ENCODE measurements around the gene SKOR2. TPM values are rescaled to one million over a fixed set of nuclear protein-coding genes. Genes with fewer than 3 reads are reported as not detected.

The SKOR2 gene
- total and polyA plus RNA-seq, 9 of the 15 experiments (the other 6 are each of a cell fraction or from before 2014, with no cell fraction given), result not detected

DNA sequence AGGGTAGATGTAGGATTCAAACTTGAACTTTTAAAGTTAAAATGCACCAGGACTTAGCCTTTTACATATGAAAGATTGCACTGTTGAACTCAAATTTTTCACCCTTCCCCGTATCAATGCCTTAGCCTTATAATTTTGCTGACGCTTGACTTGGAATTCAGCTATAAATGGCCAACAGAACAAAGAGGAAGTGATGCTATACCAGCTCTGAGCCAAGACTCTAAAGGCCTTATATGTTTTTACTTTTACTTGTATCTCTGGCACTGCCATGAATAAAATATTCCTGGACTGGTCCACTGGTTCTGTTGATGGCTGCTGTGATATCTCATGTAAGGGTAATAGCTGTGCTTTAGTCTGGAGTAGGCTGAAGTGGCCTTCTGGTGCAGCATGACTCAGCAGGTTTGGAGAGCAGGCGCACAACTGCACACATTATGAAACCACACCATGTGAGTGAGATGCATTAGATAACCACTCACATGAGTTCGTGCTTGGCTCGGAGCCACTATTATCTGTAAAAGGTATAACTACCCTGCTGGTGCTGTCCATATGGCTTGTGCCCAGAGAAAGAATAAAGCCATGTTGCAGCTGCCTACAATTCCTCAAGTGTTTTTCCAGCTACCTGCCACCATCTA, 66.9 kb downstream of the SKOR2 start (continued):
- TF ChIP-seq, protein P1, sequence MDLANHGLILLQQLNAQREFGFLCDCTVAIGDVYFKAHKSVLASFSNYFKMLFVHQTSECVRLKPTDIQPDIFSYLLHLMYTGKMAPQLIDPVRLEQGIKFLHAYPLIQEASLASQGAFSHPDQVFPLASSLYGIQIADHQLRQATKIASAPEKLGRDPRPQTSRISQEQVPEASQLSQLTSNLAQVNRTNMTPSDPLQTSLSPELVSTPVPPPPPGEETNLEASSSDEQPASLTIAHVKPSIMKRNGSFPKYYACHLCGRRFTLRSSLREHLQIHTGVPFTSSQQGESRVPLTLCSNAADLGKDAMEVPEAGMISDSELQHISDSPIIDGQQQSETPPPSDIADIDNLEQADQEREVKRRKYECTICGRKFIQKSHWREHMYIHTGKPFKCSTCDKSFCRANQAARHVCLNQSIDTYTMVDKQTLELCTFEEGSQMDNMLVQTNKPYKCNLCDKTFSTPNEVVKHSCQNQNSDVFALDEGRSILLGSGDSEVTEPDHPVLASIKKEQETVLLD (IDR thresholded peaks at IDR 0.05), result no peak
- TF ChIP-seq MEF2D (tag; conservative IDR thresholded peaks at IDR 0.05; ENCODE audit: low read depth) (no peak), ZNF232 (CRISPR knock-in tag; IDR thresholded peaks at IDR 0.05) (no peak), HDAC1 (IDR thresholded peaks at IDR 0.05) (no peak), OTX1 (CRISPR knock-in tag; IDR thresholded peaks at IDR 0.05) (no peak), ZNF3 (CRISPR knock-in tag; IDR thresholded peaks at IDR 0.05) (no peak), HDAC2 (IDR thresholded peaks at IDR 0.05) (no peak)
- TF ChIP-seq, protein P2, sequence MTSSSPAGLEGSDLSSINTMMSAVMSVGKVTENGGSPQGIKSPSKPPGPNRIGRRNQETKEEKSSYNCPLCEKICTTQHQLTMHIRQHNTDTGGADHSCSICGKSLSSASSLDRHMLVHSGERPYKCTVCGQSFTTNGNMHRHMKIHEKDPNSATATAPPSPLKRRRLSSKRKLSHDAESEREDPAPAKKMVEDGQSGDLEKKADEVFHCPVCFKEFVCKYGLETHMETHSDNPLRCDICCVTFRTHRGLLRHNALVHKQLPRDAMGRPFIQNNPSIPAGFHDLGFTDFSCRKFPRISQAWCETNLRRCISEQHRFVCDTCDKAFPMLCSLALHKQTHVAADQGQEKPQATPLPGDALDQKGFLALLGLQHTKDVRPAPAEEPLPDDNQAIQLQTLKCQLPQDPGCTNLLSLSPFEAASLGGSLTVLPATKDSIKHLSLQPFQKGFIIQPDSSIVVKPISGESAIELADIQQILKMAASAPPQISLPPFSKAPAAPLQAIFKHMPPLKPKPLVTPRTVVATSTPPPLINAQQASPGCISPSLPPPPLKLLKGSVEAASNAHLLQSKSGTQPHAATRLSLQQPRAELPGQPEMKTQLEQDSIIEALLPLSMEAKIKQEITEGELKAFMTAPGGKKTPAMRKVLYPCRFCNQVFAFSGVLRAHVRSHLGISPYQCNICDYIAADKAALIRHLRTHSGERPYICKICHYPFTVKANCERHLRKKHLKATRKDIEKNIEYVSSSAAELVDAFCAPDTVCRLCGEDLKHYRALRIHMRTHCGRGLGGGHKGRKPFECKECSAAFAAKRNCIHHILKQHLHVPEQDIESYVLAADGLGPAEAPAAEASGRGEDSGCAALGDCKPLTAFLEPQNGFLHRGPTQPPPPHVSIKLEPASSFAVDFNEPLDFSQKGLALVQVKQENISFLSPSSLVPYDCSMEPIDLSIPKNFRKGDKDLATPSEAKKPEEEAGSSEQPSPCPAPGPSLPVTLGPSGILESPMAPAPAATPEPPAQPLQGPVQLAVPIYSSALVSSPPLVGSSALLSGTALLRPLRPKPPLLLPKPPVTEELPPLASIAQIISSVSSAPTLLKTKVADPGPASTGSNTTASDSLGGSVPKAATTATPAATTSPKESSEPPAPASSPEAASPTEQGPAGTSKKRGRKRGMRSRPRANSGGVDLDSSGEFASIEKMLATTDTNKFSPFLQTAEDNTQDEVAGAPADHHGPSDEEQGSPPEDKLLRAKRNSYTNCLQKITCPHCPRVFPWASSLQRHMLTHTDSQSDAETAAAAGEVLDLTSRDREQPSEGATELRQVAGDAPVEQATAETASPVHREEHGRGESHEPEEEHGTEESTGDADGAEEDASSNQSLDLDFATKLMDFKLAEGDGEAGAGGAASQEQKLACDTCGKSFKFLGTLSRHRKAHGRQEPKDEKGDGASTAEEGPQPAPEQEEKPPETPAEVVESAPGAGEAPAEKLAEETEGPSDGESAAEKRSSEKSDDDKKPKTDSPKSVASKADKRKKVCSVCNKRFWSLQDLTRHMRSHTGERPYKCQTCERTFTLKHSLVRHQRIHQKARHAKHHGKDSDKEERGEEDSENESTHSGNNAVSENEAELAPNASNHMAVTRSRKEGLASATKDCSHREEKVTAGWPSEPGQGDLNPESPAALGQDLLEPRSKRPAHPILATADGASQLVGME (CRISPR knock-in tag; IDR thresholded peaks at IDR 0.05), result no peak
- TF ChIP-seq, protein P3, sequence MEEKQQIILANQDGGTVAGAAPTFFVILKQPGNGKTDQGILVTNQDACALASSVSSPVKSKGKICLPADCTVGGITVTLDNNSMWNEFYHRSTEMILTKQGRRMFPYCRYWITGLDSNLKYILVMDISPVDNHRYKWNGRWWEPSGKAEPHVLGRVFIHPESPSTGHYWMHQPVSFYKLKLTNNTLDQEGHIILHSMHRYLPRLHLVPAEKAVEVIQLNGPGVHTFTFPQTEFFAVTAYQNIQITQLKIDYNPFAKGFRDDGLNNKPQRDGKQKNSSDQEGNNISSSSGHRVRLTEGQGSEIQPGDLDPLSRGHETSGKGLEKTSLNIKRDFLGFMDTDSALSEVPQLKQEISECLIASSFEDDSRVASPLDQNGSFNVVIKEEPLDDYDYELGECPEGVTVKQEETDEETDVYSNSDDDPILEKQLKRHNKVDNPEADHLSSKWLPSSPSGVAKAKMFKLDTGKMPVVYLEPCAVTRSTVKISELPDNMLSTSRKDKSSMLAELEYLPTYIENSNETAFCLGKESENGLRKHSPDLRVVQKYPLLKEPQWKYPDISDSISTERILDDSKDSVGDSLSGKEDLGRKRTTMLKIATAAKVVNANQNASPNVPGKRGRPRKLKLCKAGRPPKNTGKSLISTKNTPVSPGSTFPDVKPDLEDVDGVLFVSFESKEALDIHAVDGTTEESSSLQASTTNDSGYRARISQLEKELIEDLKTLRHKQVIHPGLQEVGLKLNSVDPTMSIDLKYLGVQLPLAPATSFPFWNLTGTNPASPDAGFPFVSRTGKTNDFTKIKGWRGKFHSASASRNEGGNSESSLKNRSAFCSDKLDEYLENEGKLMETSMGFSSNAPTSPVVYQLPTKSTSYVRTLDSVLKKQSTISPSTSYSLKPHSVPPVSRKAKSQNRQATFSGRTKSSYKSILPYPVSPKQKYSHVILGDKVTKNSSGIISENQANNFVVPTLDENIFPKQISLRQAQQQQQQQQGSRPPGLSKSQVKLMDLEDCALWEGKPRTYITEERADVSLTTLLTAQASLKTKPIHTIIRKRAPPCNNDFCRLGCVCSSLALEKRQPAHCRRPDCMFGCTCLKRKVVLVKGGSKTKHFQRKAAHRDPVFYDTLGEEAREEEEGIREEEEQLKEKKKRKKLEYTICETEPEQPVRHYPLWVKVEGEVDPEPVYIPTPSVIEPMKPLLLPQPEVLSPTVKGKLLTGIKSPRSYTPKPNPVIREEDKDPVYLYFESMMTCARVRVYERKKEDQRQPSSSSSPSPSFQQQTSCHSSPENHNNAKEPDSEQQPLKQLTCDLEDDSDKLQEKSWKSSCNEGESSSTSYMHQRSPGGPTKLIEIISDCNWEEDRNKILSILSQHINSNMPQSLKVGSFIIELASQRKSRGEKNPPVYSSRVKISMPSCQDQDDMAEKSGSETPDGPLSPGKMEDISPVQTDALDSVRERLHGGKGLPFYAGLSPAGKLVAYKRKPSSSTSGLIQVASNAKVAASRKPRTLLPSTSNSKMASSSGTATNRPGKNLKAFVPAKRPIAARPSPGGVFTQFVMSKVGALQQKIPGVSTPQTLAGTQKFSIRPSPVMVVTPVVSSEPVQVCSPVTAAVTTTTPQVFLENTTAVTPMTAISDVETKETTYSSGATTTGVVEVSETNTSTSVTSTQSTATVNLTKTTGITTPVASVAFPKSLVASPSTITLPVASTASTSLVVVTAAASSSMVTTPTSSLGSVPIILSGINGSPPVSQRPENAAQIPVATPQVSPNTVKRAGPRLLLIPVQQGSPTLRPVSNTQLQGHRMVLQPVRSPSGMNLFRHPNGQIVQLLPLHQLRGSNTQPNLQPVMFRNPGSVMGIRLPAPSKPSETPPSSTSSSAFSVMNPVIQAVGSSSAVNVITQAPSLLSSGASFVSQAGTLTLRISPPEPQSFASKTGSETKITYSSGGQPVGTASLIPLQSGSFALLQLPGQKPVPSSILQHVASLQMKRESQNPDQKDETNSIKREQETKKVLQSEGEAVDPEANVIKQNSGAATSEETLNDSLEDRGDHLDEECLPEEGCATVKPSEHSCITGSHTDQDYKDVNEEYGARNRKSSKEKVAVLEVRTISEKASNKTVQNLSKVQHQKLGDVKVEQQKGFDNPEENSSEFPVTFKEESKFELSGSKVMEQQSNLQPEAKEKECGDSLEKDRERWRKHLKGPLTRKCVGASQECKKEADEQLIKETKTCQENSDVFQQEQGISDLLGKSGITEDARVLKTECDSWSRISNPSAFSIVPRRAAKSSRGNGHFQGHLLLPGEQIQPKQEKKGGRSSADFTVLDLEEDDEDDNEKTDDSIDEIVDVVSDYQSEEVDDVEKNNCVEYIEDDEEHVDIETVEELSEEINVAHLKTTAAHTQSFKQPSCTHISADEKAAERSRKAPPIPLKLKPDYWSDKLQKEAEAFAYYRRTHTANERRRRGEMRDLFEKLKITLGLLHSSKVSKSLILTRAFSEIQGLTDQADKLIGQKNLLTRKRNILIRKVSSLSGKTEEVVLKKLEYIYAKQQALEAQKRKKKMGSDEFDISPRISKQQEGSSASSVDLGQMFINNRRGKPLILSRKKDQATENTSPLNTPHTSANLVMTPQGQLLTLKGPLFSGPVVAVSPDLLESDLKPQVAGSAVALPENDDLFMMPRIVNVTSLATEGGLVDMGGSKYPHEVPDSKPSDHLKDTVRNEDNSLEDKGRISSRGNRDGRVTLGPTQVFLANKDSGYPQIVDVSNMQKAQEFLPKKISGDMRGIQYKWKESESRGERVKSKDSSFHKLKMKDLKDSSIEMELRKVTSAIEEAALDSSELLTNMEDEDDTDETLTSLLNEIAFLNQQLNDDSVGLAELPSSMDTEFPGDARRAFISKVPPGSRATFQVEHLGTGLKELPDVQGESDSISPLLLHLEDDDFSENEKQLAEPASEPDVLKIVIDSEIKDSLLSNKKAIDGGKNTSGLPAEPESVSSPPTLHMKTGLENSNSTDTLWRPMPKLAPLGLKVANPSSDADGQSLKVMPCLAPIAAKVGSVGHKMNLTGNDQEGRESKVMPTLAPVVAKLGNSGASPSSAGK (IDR thresholded peaks at IDR 0.05), result peak; percentile 54
